Peyer's patch (tissue), 4 donors: Measurements from ENCODE around the gene SYVN1.

ENCODE experiments used
- CTCF ChIP-seq, 6 experiments: fragments of 450-650 bp in 4 of 6; fragments of 200-600 bp in 2 of 6; sonication (generic) in 1 of 6; IDR thresholded peaks; one replicate each; pipeline ENCODE4 v1.5.1; 2017 to 2019; ENCODE audit warnings: antibody characterized with exemption in 6 of 6, mild to moderate bottlenecking in 3 of 6, moderate library complexity in 1 of 6
- POLR2A ChIP-seq, 2 donors: fragments of 450-650 bp; IDR thresholded peaks; one replicate each; pipeline ENCODE4 v1.5.1; 2017; ENCODE audit warnings: antibody characterized with exemption in 2 of 2, mild to moderate bottlenecking in 2 of 2, moderate library complexity in 2 of 2

GRCh38 chr11:65130631-65131416 is 3.5 kb downstream of the SYVN1 start:
- TF ChIP-seq CTCF (IDR thresholded peaks at IDR 0.05) (no peak), POLR2A (IDR thresholded peaks at IDR 0.05) (no peak)
